OCI-LY7 (cell line): ENCODE data around the gene HGS.

Experiments
- CTCF ChIP-seq: fragments of 200-600 bp; sonication (generic); conservative IDR thresholded peaks from 2 replicates; pipeline ENCODE4 v1.5.1; 2014; ENCODE audit warnings: mild to moderate bottlenecking, antibody characterized with exemption, low read length, moderate library complexity, mixed read lengths
- EZH2phosphoT487 ChIP-seq: fragments of 200-600 bp; sonication (generic); IDR thresholded peaks from 2 replicates; pipeline ENCODE4 v1.6.1; 2018; ENCODE audit warnings: low read depth, borderline replicate concordance, mild to moderate bottlenecking, mixed run types, antibody characterized with exemption, low read length, moderate library complexity, mixed read lengths

- TF ChIP-seq CTCF (no peak), EZH2phosphoT487 (no peak)
Measured at GRCh38 chr17:81647640-81648012, 36.2 kb upstream of the HGS start.
